ENCODE data around the gene PACSIN1.

- TF ChIP-seq CTCF (IDR thresholded peaks at IDR 0.05) (no peak), POLR2A (IDR thresholded peaks at IDR 0.05) (no peak)
Measured at GRCh38 chr6:34540222-34540621, 74.3 kb downstream of the PACSIN1 start.
